Mesodermal cell (in vitro differentiated cells): ENCODE data around the gene NAALADL2.

Experiments
- H3K27ac ChIP-seq: 2 replicates; pipeline ENCODE4 v1.7.0; 2013; ENCODE audit warnings: mild to moderate bottlenecking, low read depth, low read length, moderate library complexity; ENCODE audit not compliant: severe bottlenecking
- H3K36me3 ChIP-seq: 2 replicates; pipeline ENCODE4 v1.7.1; 2013; ENCODE audit warnings: mild to moderate bottlenecking, low read length, moderate library complexity; ENCODE audit not compliant: control insufficient read depth, insufficient read depth
- H3K4me1 ChIP-seq: one replicate; pipeline ENCODE4 v1.7.1; 2013; ENCODE audit warnings: mild to moderate bottlenecking, low read length; ENCODE audit not compliant: insufficient read depth, control insufficient read depth, poor library complexity, severe bottlenecking
- H3K4me3 ChIP-seq: 2 replicates; pipeline ENCODE4 v1.7.0; 2013; ENCODE audit warnings: low read length, control low read depth, mild to moderate bottlenecking; ENCODE audit not compliant: insufficient read depth, poor library complexity, severe bottlenecking; ENCODE audit errors: extremely low read depth
- H3K9me3 ChIP-seq: 2 replicates; pipeline ENCODE4 v1.7.1; 2013; ENCODE audit warnings: mild to moderate bottlenecking, low read length, moderate library complexity; ENCODE audit not compliant: control insufficient read depth
- WGBS, 2 experiments: methylation state at CpG; one replicate each; pipeline ENCODE4 v1.1.5; 2013; ENCODE audit warnings: missing lambda C conversion rate in 2 of 2; ENCODE audit not compliant: insufficient coverage in 2 of 2; 5-methylcytosine and 5-hydroxymethylcytosine counted together

NAALADL2 gene

DNA sequence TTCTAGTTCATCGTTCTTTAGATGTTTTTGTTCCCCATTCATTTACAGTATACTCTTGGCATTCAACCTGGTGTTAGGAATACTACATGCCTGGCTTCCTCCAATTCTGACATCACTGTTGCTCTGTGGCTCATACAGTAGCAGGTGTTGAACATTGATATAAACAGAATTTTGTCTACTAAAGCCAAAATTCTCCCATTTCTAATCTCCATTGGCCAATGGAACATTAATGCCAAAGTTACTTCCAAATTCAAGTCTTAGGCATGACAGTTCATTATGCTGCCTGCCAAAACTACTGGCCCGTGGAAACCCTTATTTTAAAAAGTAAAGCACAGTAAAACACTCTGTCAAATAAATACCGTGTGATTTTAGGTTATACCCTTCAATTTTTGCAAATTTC lies 368.0 kb downstream of the NAALADL2 start:
- no peaks in the 10 kb centered on the region for H3K4me1 ChIP-seq
- no peaks in the 10 kb centered on the region for H3K9me3 ChIP-seq
- H3K27ac ChIP-seq: no peak overlapping the region
- H3K4me3 ChIP-seq: no peak overlapping the region
- H3K36me3 ChIP-seq: no peaks in the 10 kb centered on the region
- 93 to 100% methylated on average over 1 to 2 of the region's 3 CpGs for WGBS, 2 experiments

- H3K9me3 ChIP-seq: no peaks in the 10 kb centered on the region
- no peak overlapping the region for H3K4me3 ChIP-seq
- no peak overlapping the region for H3K27ac ChIP-seq
- no peaks in the 10 kb centered on the region for H3K36me3 ChIP-seq
- no peaks in the 10 kb centered on the region for H3K4me1 ChIP-seq
- no CpG with 5 or more reads among the region's 3 CpGs for WGBS, 2 experiments
These were observed 375.1 kb downstream of the NAALADL2 start for GRCh38 chr3:175233957-175234940.

GRCh38 chr3:175238801-175239200 lies 379.7 kb downstream of the NAALADL2 start:
- Histone ChIP-seq H3K27ac (no peak overlapping the region), H3K9me3 (no peaks in the 10 kb centered on the region)
- 77 to 100% methylated on average over 2 of the region's 3 CpGs for WGBS, 2 experiments

DNA sequence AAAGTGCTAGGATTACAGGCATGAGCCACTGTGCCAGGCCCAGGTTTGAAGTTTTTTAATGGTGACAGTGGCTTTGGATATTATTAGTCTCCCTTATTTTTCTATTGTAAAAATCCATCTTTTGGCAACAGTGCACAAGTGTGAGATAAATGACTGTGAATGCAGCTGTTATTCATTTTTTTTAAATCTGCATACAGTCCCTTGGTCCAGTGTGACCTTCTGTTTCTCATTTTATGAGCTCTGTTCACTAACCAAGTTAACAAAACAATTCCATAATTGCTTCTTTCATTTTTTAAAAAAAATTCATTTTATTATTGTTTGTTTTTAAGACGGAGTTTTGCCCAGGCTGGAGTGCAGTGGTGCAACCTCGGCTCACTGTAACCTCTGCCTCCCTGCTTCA lies 381.8 kb downstream of the NAALADL2 start:
- no peak overlapping the region for H3K27ac ChIP-seq
- H3K4me1 ChIP-seq: no peaks in the 10 kb centered on the region
- 67% methylated on average over 1 of the region's 2 CpGs; no CpG with 5 or more reads in 1 of the 2 experiments for WGBS, 2 experiments
- no peak overlapping the region for H3K4me3 ChIP-seq
- H3K9me3 ChIP-seq: no peaks in the 10 kb centered on the region
- no peaks in the 10 kb centered on the region for H3K36me3 ChIP-seq

More at GRCh38 chr3:175238801-175239200, 379.7 kb downstream of the NAALADL2 start:
- H3K4me1 ChIP-seq: no peaks in the 10 kb centered on the region
- H3K36me3 ChIP-seq: no peaks in the 10 kb centered on the region
- H3K4me3 ChIP-seq: no peak overlapping the region

GRCh38 chr3:175242243-175242642 lies 383.1 kb downstream of the NAALADL2 start:
- no CpG with 5 or more reads among the region's 2 CpGs for WGBS, 2 experiments
- no peaks in the 10 kb centered on the region for H3K9me3 ChIP-seq
- H3K4me3 ChIP-seq: no peak overlapping the region
- H3K4me1 ChIP-seq: no peaks in the 10 kb centered on the region
- H3K36me3 ChIP-seq: no peaks in the 10 kb centered on the region
- H3K27ac ChIP-seq: no peak overlapping the region

DNA sequence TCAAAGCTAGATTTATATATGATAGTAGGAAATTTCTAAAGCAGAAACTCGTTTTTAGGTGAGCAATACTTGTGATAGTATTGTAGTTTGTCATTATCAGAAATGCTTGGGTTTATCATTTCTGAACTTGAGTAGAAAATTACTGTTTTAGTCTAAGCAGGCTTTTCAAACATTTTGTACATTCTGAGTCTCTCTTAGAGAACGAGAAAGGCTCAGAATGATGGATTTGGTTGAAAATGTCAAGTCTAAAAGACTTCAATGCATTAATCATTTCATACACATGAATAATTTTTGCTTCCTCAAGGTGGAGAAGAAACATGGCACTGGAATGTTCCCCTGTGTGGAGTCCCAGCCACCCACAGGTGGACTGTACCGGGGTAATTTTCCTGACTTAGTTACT lies 387.1 kb downstream of the NAALADL2 start:
- no peaks in the 10 kb centered on the region for H3K36me3 ChIP-seq
- 40 to 43% methylated on average over 1 of the region's 3 CpGs for WGBS, 2 experiments

GRCh38 chr3:175246766-175247165 lies 387.6 kb downstream of the NAALADL2 start:
- Histone ChIP-seq H3K4me3 (no peak overlapping the region), H3K27ac (no peak overlapping the region), H3K36me3 (no peaks in the 10 kb centered on the region), H3K4me1 (no peaks in the 10 kb centered on the region), H3K9me3 (no peaks in the 10 kb centered on the region)
- WGBS, 2 experiments: no CpG with 5 or more reads among the region's 1 CpG

More for the DNA sequence above, 387.1 kb downstream of the NAALADL2 start:
- H3K27ac ChIP-seq: no peak overlapping the region
- H3K9me3 ChIP-seq: no peaks in the 10 kb centered on the region
- no peaks in the 10 kb centered on the region for H3K4me1 ChIP-seq
- no peak overlapping the region for H3K4me3 ChIP-seq

- Histone ChIP-seq H3K4me3 (no peak overlapping the region), H3K9me3 (no peaks in the 10 kb centered on the region), H3K36me3 (no peaks in the 10 kb centered on the region), H3K27ac (no peak overlapping the region), H3K4me1 (no peaks in the 10 kb centered on the region)
- WGBS, 2 experiments: 80 to 100% methylated on average over 1 of the region's 1 CpG
These were observed 388.5 kb downstream of the NAALADL2 start for GRCh38 chr3:175247629-175248028.

DNA sequence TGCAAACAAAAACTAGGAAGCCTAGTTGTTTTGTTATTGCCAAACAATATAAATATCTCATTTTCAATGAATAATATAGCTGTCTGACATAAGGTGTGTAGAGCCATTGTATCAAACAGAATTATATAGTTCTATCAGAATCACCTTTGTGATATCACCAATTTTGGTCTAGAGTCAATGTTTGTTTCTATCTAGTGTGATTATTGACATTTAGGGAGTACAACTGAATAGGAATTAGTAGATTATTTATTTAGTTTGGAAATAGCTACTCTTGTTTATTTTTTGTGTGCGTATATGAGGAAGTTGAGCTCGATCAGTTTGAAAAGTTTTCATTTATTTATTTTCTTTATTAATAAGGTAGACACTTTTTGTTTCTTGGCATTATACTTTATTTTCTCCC lies 389.7 kb downstream of the NAALADL2 start:
- no CpG with 5 or more reads among the region's 2 CpGs for WGBS, 2 experiments
- no peak overlapping the region for H3K4me3 ChIP-seq
- H3K27ac ChIP-seq: no peak overlapping the region
- no peaks in the 10 kb centered on the region for H3K9me3 ChIP-seq
- no peaks in the 10 kb centered on the region for H3K36me3 ChIP-seq
- H3K4me1 ChIP-seq: no peaks in the 10 kb centered on the region

DNA sequence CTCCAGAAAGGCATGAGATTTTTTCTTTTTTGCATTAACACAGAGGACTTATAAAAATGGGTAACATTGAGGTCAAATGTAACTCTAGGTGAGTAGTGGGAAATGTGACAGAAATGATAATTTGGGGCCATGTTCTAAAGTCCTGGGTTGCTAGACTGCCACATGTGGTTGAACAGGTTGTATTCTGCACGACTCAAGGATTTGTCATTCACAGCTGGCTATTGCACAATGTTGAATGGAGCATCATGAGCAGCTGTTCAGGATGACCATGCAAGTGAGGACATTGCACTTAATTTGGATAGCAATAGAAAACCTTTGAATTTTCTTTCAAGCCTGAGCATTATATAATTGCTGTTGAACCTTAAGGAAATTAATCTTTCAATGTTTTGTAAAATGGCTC lies 396.6 kb downstream of the NAALADL2 start:
- Histone ChIP-seq H3K36me3 (no peaks in the 10 kb centered on the region), H3K4me1 (no peaks in the 10 kb centered on the region), H3K27ac (no peak overlapping the region), H3K4me3 (no peak overlapping the region), H3K9me3 (no peaks in the 10 kb centered on the region)
- WGBS, 2 experiments: 67 to 88% methylated on average over 1 of the region's 1 CpG

GRCh38 chr3:175257123-175257522 lies 398.0 kb downstream of the NAALADL2 start:
- H3K27ac ChIP-seq: no peak overlapping the region
- no peak overlapping the region for H3K4me3 ChIP-seq
- H3K36me3 ChIP-seq: no peaks in the 10 kb centered on the region
- no peaks in the 10 kb centered on the region for H3K9me3 ChIP-seq
- H3K4me1 ChIP-seq: no peaks in the 10 kb centered on the region
